Esophagus (tissue), 2 donors: Measurements from ENCODE around the gene IQCK. TPM values are rescaled to one million over a fixed set of nuclear protein-coding genes. Genes with fewer than 3 reads are reported as not detected.

Experiments used
- H3K27ac ChIP-seq, 2 donors: one replicate each; pipeline ENCODE4 v1.5.1; 2013; ENCODE audit warnings: low read depth in 2 of 2, mild to moderate bottlenecking in 2 of 2, inconsistent platforms in 1 of 2, low read length in 1 of 2, moderate library complexity in 1 of 2
- H3K27me3 ChIP-seq, 2 donors: one replicate each; pipeline ENCODE4 v1.6.1; 2013; ENCODE audit warnings: low read length in 2 of 2, control low read depth in 1 of 2, mild to moderate bottlenecking in 1 of 2; ENCODE audit not compliant: insufficient read depth in 2 of 2, control insufficient read depth in 1 of 2
- H3K36me3 ChIP-seq, 2 donors: one replicate each; pipeline ENCODE4 v1.6.1; 2013; ENCODE audit warnings: low read length in 1 of 2; ENCODE audit not compliant: control insufficient read depth in 2 of 2, insufficient read depth in 2 of 2
- H3K4me1 ChIP-seq, 2 donors: one replicate each; pipeline ENCODE4 v1.6.1; 2013; ENCODE audit warnings: low read length in 1 of 2; ENCODE audit not compliant: control insufficient read depth in 2 of 2, insufficient read depth in 2 of 2
- H3K4me3 ChIP-seq, 2 donors: one replicate each; pipeline ENCODE4 v1.5.1; 2013; ENCODE audit warnings: low read length in 2 of 2, mild to moderate bottlenecking in 2 of 2, low read depth in 1 of 2, moderate library complexity in 1 of 2
- H3K9me3 ChIP-seq, 2 donors: one replicate each; pipeline ENCODE4 v1.6.1; 2013; ENCODE audit warnings: mild to moderate bottlenecking in 2 of 2, low read depth in 1 of 2, low read length in 1 of 2, moderate library complexity in 1 of 2; ENCODE audit not compliant: control insufficient read depth in 2 of 2, insufficient read depth in 1 of 2
- WGBS, 2 donors: extraction: QIAGEN DNeasy Blood & Tissue Kit; methylation state at CpG; one replicate each; pipeline ENCODE4 v1.1.7; 2013; 5-methylcytosine and 5-hydroxymethylcytosine counted together
- polyA plus RNA-seq, 2 donors: library from polyadenylated mRNA; stranded (reverse); fragments of 200-250 nt; gene quantifications; one replicate each; pipeline ENCODE4 v1.2.3, GENCODE V29; 2013
- donor health status: healthy with polysubstance abuse.
- donor health status: Bipolar disorder and iron deficiency.

Gene IQCK
- polyA plus RNA-seq, 2 donors = 4.5 to 5.3 TPM

DNA sequence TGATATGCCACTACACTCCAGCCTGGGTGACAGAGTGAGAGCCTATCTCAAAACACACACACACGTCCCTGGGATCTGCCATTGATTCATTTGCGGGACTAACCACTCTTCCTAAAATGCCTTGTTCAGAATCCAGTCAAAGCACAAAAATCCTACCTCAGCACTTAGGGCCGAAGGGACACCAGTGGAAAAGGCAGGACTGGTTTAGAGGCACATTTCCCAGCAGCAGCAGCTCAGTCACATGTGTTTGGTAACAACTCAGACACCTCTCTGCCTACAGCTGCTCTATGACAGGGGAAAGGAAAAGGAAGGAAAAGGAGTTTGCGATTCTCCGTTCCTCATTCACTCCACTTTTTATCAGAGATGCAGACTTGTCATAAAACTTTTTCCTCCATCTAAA lies 12.2 kb upstream of the IQCK start:
- Histone ChIP-seq H3K27ac (no peak overlapping the region), H3K4me3 (no peak overlapping the region), H3K9me3 (no peaks in the 10 kb centered on the region), H3K36me3 (peaks cover 0 to 33% of the 10 kb centered on the region in 2 donors), H3K27me3 (no peaks in the 10 kb centered on the region), H3K4me1 (peaks cover 0 to 3% of the 10 kb centered on the region in 2 donors)
- WGBS, 2 donors = 89% methylated on average over 5 of the region's 5 CpGs

GRCh38 chr16:19706846-19707245 lies 11.2 kb upstream of the IQCK start:
- Histone ChIP-seq H3K4me3 (no peak overlapping the region), H3K4me1 (peaks cover 0 to 3% of the 10 kb centered on the region in 2 donors), H3K27me3 (no peaks in the 10 kb centered on the region), H3K36me3 (peaks cover 0 to 40% of the 10 kb centered on the region in 2 donors), H3K9me3 (no peaks in the 10 kb centered on the region), H3K27ac (no peak overlapping the region)
- 94 to 97% methylated on average over 15 of the region's 15 CpGs for WGBS, 2 donors

DNA sequence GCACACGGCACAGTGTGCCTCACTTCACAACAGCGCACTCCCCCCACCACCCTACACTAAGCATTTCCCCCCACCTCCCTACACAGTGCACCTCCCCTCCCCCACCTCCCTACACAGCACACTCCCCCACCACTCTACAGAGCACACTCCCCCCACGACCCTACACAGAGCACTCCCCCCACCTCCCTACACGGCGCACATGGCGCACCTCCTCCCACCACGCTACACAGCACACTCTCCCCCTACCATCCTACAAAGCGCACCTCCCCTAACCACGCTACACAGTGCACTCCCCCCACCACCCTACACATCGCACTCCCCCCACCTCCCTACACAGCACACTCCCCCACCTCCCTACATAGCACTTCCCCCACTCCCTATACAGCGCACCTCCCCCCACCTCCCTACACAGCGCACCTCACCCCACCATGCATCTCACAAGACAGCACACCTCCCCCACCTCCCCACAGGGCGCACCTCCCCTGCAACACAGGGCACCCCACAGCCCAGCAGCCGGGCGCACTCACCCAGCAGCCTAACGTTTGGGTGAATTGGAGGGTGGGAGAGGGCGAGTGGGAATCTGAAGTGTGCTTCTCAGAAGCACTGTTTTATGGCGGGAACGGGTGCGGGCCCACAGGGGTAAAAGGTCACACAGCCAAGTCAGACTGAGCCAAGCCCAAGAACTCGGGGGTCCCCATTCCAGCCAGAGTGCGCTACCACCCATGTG lies 10.3 kb upstream of the IQCK start:
- Histone ChIP-seq H3K4me1 (peaks cover 0 to 3% of the 10 kb centered on the region in 2 donors), H3K27ac (no peak overlapping the region), H3K4me3 (no peak overlapping the region), H3K27me3 (no peaks in the 10 kb centered on the region), H3K36me3 (peaks cover 0 to 38% of the 10 kb centered on the region in 2 donors), H3K9me3 (no peaks in the 10 kb centered on the region)
- WGBS, 2 donors = 86 to 87% methylated on average over 22 of the region's 22 CpGs

DNA sequence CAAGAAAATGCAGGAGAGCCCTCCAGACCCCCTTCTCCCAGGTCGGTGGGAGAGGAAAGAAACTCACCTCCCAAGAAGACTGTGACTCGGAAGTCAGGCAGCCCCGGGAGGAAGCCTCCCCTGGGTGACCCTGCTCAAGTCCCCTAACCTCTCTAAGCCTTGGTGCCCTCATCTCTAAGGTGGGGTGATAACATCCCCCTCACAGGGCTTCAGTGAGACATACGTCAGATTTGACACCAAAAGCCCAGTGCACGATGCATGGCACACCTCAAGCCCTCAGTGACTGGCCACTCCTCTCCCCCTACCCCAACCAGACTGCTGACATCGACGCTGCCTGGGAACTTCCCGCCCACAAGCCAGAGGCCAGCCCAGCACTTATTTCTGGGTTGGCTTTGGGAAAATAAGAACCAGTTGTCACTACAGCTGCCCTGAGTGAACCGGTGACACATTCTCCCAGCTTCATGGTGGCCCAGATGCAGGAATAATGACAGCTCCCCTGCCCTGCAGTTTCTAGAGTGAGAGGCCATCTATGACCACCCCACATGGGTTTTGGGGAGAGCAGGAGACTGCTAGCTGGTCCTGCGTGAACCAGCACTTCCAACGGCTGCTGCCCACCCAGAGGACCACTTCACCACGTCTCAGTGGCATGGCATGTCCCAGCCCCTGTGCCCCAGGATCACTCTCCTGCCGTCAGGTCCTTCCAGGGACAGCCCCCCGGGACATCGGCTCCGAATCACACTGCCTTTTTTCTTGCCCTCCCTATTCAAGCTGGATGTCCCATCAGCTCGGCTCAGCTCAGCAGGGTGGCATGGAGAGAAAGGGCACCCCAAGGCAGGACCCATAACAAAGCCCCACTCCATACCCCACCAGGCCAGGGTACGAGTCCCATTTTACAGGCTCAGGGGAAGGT lies 9.5 kb upstream of the IQCK start:
- no peaks in the 10 kb centered on the region for H3K27me3 ChIP-seq
- H3K9me3 ChIP-seq = no peaks in the 10 kb centered on the region
- peaks cover 0 to 3% of the 10 kb centered on the region in 2 donors for H3K4me1 ChIP-seq
- whole genome bisulfite sequencing, 2 donors = 80 to 81% methylated on average over 18 of the region's 18 CpGs
- H3K36me3 ChIP-seq = peaks cover 0 to 35% of the 10 kb centered on the region in 2 donors
- no peak overlapping the region for H3K27ac ChIP-seq
- H3K4me3 ChIP-seq = no peak overlapping the region

- no peak overlapping the region for H3K27ac ChIP-seq
Observed at GRCh38 chr16:19709381-19710136, 8.5 kb upstream of the IQCK start.

DNA sequence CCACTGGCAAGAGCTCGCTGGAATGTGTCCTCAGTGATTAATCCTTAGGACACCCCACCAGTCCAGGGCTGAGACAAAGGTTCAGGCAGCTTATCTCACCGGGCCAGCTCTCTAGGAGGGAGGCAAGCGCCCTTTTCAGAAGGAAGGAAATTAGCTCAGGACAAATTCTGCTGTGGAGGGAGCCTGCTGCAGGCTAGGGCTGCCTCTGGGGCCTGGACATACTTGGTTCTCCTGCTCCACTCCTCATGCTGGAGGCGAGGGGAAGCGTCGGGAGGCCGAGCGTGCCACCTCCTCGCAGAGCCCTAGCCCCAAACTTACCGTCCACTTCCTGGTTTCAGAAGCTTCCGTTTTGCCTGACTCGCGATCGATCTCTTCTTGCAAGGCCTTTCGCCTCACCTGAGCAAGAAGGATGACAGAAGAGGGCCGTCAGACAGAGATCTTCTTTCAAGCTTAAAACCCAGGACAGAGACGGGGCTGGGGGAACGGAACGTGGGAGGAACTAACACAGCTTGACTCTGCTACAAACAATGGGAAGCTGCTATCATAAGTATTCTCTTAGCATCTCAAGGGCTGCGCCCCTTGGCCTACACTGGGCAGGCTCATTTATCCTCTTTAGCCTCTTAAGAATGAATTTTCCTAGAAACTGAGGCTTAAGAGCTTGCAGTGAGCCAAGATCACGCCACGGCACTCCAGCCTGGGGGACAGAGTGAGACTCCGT lies 7.7 kb upstream of the IQCK start:
- H3K36me3 ChIP-seq = peaks cover 0 to 33% of the 10 kb centered on the region in 2 donors
- WGBS, 2 donors = 83 to 86% methylated on average over 23 of the region's 23 CpGs
- H3K27me3 ChIP-seq = no peaks in the 10 kb centered on the region
- no peak overlapping the region for H3K27ac ChIP-seq
- H3K9me3 ChIP-seq = no peaks in the 10 kb centered on the region
- H3K4me1 ChIP-seq = no peaks in the 10 kb centered on the region
- no peak overlapping the region for H3K4me3 ChIP-seq

More at GRCh38 chr16:19709381-19710136, 8.5 kb upstream of the IQCK start:
- Histone ChIP-seq H3K27me3 (no peaks in the 10 kb centered on the region), H3K4me1 (peaks cover 0 to 3% of the 10 kb centered on the region in 2 donors), H3K4me3 (no peak overlapping the region), H3K36me3 (peaks cover 0 to 36% of the 10 kb centered on the region in 2 donors), H3K9me3 (no peaks in the 10 kb centered on the region)
- 95 to 96% methylated on average over 22 of the region's 22 CpGs for WGBS, 2 donors

DNA sequence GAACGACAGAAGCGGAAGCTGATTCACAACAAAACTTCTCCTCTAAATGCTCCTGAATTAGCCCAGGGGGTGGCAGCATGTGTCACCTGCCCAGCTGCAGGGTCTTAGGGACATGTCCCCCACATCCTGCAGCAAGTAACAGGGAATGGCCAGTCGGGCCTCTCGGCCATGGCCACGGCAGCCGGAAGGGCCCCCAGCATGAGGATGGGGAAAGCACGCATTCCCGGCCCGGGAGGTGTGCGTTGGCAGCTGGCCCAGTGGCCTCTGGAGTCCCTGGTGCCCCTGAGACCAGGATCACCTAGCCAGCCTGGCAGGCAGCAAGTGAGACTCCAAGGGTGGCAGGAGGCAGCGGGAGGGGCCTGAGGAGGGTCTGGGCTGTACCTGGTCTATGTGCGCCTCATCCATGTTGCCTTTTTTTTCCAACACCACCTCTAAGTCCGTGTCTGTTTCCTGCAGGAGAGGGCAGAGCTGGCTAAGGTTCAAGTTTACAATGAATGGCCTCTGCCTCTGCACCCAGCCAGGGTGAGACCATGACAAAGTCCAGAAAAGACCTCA lies 7.0 kb upstream of the IQCK start:
- Histone ChIP-seq H3K36me3 (peaks cover 0 to 30% of the 10 kb centered on the region in 2 donors), H3K4me1 (peaks cover 0 to 2% of the 10 kb centered on the region in 2 donors), H3K27me3 (no peaks in the 10 kb centered on the region), H3K9me3 (no peaks in the 10 kb centered on the region), H3K27ac (no peak overlapping the region), H3K4me3 (no peak overlapping the region)
- 78 to 80% methylated on average over 13 of the region's 13 CpGs for WGBS, 2 donors

DNA sequence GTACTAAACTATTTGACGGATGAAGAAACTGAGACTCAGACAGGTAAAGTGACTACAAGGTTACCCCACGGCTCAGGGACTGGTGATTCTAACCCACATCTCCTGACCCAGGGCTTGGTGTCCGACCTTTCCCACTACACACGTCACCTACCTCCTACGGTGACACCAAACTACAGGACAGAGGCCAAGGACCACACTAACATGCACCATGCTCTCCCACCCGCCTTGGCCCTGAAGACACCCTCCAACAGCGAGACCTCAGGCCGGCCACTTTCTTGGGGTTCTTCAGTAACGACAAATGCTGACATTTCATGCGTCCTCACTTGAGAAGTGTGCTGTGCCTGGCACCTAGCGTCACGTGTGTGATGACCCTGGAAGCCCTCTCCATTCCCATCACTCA lies 6.4 kb upstream of the IQCK start:
- Histone ChIP-seq H3K36me3 (peaks cover 0 to 30% of the 10 kb centered on the region in 2 donors), H3K27me3 (no peaks in the 10 kb centered on the region), H3K9me3 (no peaks in the 10 kb centered on the region), H3K4me3 (no peak overlapping the region), H3K4me1 (peaks cover 0 to 8% of the 10 kb centered on the region in 2 donors), H3K27ac (no peak overlapping the region)
- WGBS, 2 donors = 96% methylated on average over 12 of the region's 12 CpGs
